DND-41 (cell line): ENCODE measurements around the gene DDX4.

Experiments
- ATAC-seq: fragments of 200-7000 bp; cut with Tn5 transposase; 3 replicates; pipeline ENCODE4 v1.9.1; 2021; ENCODE audit warnings: low read depth; ENCODE audit not compliant: insufficient read depth
- DNase-seq: peaks from one replicate; pipeline ENCODE4 v3.0.0-alpha.2; 2020
- H2AFZ ChIP-seq: 2 replicates; pipeline ENCODE4 v1.6.0; 2012; ENCODE audit warnings: low read depth, low read length
- H3K27ac ChIP-seq: 2 replicates; pipeline ENCODE4 v1.5.1; 2012; ENCODE audit warnings: low read length, inconsistent platforms
- H3K27me3 ChIP-seq: fragments of 200-600 bp; sonication (generic); 2 replicates; pipeline ENCODE4 v1.6.0; 2012; ENCODE audit warnings: low read length, mild to moderate bottlenecking, inconsistent platforms; ENCODE audit not compliant: insufficient read depth, poor library complexity
- H3K36me3 ChIP-seq: 2 replicates; pipeline ENCODE4 v1.5.1; 2012; ENCODE audit warnings: low read length, inconsistent platforms; ENCODE audit not compliant: insufficient read depth
- H3K4me1 ChIP-seq: 2 replicates; pipeline ENCODE4 v1.5.1; 2012; ENCODE audit warnings: mild to moderate bottlenecking, low read length; ENCODE audit not compliant: insufficient read depth
- H3K4me2 ChIP-seq: 2 replicates; pipeline ENCODE4 v1.6.0; 2012; ENCODE audit warnings: mild to moderate bottlenecking, moderate library complexity, low read length, inconsistent platforms; ENCODE audit not compliant: insufficient read depth
- H3K4me3 ChIP-seq, 2 experiments: fragments of 200-600 bp in 1 of 2; shearing (Covaris generic) in 1 of 2; 2 replicates each; pipeline ENCODE4 v1.5.1; 2012 to 2016; ENCODE audit warnings: inconsistent platforms in 2 of 2, low read length in 2 of 2, mild to moderate bottlenecking in 2 of 2, low read depth in 1 of 2, moderate library complexity in 1 of 2
- H3K79me2 ChIP-seq: 2 replicates; pipeline ENCODE4 v1.6.0; 2012; ENCODE audit warnings: low read length, inconsistent platforms; ENCODE audit not compliant: insufficient read depth
- H3K9ac ChIP-seq: 2 replicates; pipeline ENCODE4 v1.6.0; 2012; ENCODE audit warnings: low read depth, mild to moderate bottlenecking, inconsistent platforms, low read length, moderate library complexity
- H3K9me3 ChIP-seq: 2 replicates; pipeline ENCODE4 v1.5.1; 2012; ENCODE audit warnings: low read length, moderate library complexity, mild to moderate bottlenecking, inconsistent platforms; ENCODE audit not compliant: insufficient read depth, severe bottlenecking
- H4K20me1 ChIP-seq: 2 replicates; pipeline ENCODE4 v1.6.0; 2012; ENCODE audit warnings: low read length; ENCODE audit not compliant: insufficient read depth
- EZH2 ChIP-seq: IDR thresholded peaks from 3 replicates; pipeline ENCODE4 v1.6.1; 2012; ENCODE audit warnings: borderline replicate concordance, low read depth, mild to moderate bottlenecking, moderate library complexity, low read length, inconsistent platforms; ENCODE audit not compliant: severe bottlenecking
- TF ChIP-seq, protein P1 (sequence below): IDR thresholded peaks from 2 replicates; pipeline ENCODE4 v1.5.1; 2012; ENCODE audit warnings: borderline replicate concordance, low read length, moderate library complexity, mild to moderate bottlenecking; ENCODE audit not compliant: poor library complexity, severe bottlenecking; ENCODE audit errors: extremely low read depth

Gene DDX4

DNA sequence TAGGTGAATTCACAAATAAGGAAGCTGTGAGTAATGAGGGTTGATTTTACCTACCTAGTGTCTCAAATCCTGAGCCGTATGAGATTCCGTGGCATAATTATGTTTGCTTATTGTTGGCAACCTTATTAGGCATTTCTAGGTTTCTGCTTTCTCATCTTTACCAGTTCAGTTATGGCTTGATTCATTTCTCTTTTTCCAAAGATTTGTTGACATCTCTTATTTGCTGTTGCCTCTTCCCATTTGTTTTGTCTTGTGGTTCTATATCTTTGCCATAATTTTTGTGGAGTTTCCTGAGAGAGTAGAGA is 113.8 kb downstream of the DDX4 start:
- ATAC-seq (no peak), DNase-seq (no peak)
- Histone ChIP-seq H4K20me1 (no peaks in the 10 kb centered on the region), H3K4me2 (no peak overlapping the region), H3K27me3 (no peaks in the 10 kb centered on the region), H3K79me2 (no peaks in the 10 kb centered on the region), H3K9me3 (no peaks in the 10 kb centered on the region), H3K36me3 (no peaks in the 10 kb centered on the region), H2AFZ (no peak overlapping the region), H3K4me1 (peaks cover 30% of the 10 kb centered on the region), H3K9ac (no peak overlapping the region), H3K27ac (no peak overlapping the region), H3K4me3 (no peak overlapping the region)
- no peak for TF ChIP-seq EZH2
- TF ChIP-seq, protein P1, sequence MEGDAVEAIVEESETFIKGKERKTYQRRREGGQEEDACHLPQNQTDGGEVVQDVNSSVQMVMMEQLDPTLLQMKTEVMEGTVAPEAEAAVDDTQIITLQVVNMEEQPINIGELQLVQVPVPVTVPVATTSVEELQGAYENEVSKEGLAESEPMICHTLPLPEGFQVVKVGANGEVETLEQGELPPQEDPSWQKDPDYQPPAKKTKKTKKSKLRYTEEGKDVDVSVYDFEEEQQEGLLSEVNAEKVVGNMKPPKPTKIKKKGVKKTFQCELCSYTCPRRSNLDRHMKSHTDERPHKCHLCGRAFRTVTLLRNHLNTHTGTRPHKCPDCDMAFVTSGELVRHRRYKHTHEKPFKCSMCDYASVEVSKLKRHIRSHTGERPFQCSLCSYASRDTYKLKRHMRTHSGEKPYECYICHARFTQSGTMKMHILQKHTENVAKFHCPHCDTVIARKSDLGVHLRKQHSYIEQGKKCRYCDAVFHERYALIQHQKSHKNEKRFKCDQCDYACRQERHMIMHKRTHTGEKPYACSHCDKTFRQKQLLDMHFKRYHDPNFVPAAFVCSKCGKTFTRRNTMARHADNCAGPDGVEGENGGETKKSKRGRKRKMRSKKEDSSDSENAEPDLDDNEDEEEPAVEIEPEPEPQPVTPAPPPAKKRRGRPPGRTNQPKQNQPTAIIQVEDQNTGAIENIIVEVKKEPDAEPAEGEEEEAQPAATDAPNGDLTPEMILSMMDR: no peak

DNA sequence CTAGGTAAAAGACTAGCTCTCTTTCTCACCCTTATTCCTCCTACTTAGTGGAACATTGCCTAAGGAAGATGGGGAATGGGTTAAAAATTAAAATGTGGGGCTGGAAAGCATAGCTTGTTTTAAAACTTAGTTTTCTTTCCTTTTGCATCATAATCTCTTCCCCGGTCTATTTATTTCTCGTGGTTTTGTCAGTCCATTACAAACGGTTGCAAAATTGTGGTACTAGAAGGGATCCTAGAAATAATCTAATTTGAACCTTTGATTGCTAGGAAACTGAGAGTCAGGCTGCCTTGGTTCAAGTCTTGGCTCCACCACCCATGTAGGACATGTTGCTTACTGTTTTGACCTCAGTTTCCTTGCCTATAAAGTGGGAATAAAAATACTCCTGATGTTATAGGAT is 114.6 kb downstream of the DDX4 start:
- TF ChIP-seq, protein P1: no peak
- TF ChIP-seq EZH2: no peak
- no peak overlapping the region for H3K27ac ChIP-seq
- H3K27me3 ChIP-seq: no peaks in the 10 kb centered on the region
- H3K79me2 ChIP-seq: no peaks in the 10 kb centered on the region
- no peaks in the 10 kb centered on the region for H3K36me3 ChIP-seq
- H2AFZ ChIP-seq: no peak overlapping the region
- no peak for ATAC-seq
- H3K4me2 ChIP-seq: no peak overlapping the region
- H3K4me3 ChIP-seq: no peak overlapping the region
- H3K9me3 ChIP-seq: no peaks in the 10 kb centered on the region
- no peak for DNase-seq
- H3K4me1 ChIP-seq: peaks cover 39% of the 10 kb centered on the region
- no peak overlapping the region for H3K9ac ChIP-seq
- H4K20me1 ChIP-seq: no peaks in the 10 kb centered on the region

DNA sequence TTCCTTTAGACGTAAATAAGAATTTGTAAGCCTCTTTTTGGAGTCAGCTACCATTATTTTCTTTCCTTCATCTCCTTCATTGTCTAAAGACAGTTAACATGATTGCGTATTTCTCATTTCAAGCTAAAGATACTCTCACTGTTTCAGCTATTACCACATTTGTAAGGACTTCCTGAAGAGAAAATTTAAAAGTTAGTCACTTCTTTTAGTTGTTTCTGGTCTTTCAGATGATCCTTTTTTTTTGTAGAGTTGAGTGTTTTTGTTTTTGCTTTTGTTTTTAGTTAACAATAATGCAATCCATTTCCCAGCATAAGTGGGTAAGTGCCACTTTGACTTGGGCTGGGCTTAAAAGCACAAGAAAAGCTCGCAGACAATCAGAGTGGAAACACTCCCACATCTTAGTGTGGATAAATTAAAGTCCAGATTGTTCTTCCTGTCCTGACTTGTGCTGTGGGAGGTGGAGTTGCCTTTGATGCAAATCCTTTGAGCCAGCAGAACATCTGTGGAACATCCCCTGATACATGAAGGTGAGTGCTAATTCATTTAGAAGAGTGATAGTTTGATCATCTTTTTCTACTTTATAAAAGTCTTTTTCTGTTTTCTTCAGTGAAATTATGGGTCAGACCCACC is 115.3 kb downstream of the DDX4 start:
- H3K27ac ChIP-seq: no peak overlapping the region
- H3K4me1 ChIP-seq: peaks cover 45% of the 10 kb centered on the region
- ATAC-seq (no peak), DNase-seq (no peak)
- no peaks in the 10 kb centered on the region for H3K27me3 ChIP-seq
- H3K9me3 ChIP-seq: no peaks in the 10 kb centered on the region
- H3K36me3 ChIP-seq: no peaks in the 10 kb centered on the region
- TF ChIP-seq, protein P1: no peak
- no peaks in the 10 kb centered on the region for H4K20me1 ChIP-seq
- H2AFZ ChIP-seq: no peak overlapping the region
- no peak overlapping the region for H3K4me2 ChIP-seq
- no peak overlapping the region for H3K9ac ChIP-seq
- no peaks in the 10 kb centered on the region for H3K79me2 ChIP-seq
- H3K4me3 ChIP-seq: no peak overlapping the region

DNA sequence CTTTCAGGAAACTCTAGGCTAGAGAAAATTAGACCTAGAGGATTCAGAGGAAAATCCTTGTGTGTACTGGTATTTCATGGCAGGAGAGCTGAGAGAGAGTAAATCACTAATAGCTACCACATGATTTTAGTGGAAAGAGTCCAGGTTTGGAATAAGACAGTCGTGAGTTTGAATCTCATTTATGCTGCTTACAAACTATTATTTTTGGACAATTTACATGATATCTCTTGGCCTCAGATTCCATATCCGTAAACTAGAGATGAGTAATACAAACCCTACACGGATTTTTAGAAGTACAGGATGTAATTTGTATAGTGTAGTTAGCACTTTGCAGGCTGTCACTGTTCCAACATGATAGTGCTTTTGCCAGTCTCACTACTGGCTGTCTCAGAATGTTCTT is 116.0 kb downstream of the DDX4 start:
- H3K79me2 ChIP-seq: no peaks in the 10 kb centered on the region
- no peaks in the 10 kb centered on the region for H3K9me3 ChIP-seq
- no peak overlapping the region for H3K4me3 ChIP-seq
- no peaks in the 10 kb centered on the region for H4K20me1 ChIP-seq
- no peak for TF ChIP-seq EZH2
- TF ChIP-seq, protein P1: no peak
- no peaks in the 10 kb centered on the region for H3K36me3 ChIP-seq
- no peaks in the 10 kb centered on the region for H3K27me3 ChIP-seq
- H3K9ac ChIP-seq: no peak overlapping the region
- no peak overlapping the region for H3K27ac ChIP-seq
- ATAC-seq (no peak), DNase-seq (no peak)
- no peak overlapping the region for H2AFZ ChIP-seq
- H3K4me2 ChIP-seq: no peak overlapping the region
- H3K4me1 ChIP-seq: peaks cover 45% of the 10 kb centered on the region
